Uterus (tissue), 2 donors: ENCODE measurements around the gene MGAT4B.

Experiments used
- CTCF ChIP-seq, 4 experiments: fragments of 200-600 bp in 2 of 4; fragments of 450-650 bp in 2 of 4; sonication (generic) in 2 of 4; IDR thresholded peaks; one replicate each; pipeline ENCODE4 v1.5.1; 2016 to 2019; ENCODE audit warnings: antibody characterized with exemption in 4 of 4, mild to moderate bottlenecking in 2 of 4, moderate library complexity in 1 of 4
- POLR2A ChIP-seq, 2 donors: fragments of 450-650 bp; IDR thresholded peaks; one replicate each; pipeline ENCODE4 v1.6.1; 2016; ENCODE audit warnings: antibody characterized with exemption in 2 of 2, mild to moderate bottlenecking in 1 of 2, moderate library complexity in 1 of 2

GRCh38 chr5:179830818-179831468 is 24.3 kb upstream of the MGAT4B start:
- no peak for TF ChIP-seq CTCF (IDR thresholded peaks at IDR 0.05)
- TF ChIP-seq POLR2A (IDR thresholded peaks at IDR 0.05) = no peak
